Keratinocyte (primary cell): Measurements from ENCODE around the gene GANAB.

Experiments used
- CTCF ChIP-seq, 3 experiments: IDR thresholded peaks in 1 of 3; conservative IDR thresholded peaks in 1 of 3; optimal IDR thresholded peaks in 1 of 3; 2 replicates in 2 of 3; 3 replicates in 1 of 3; pipeline versions ENCODE3 to v1.5.1; 2011; ENCODE audit warnings: low read length in 3 of 3, mild to moderate bottlenecking in 3 of 3, moderate library complexity in 2 of 3, control low read depth in 1 of 3, inconsistent platforms in 1 of 3; ENCODE audit not compliant: insufficient read depth in 2 of 3; ENCODE audit errors: extremely low read depth in 1 of 3
- EZH2 ChIP-seq: IDR thresholded peaks from one replicate; pipeline ENCODE4 v1.6.1; 2012; ENCODE audit warnings: inconsistent platforms, mild to moderate bottlenecking, low read length, moderate library complexity

GRCh38 chr11:62610403-62610802 lies 36.0 kb downstream of the GANAB start:
- TF ChIP-seq CTCF (optimal IDR thresholded peaks at IDR 0.05 in 1 of 3, IDR thresholded peaks at IDR 0.05 in 1 of 3, conservative IDR thresholded peaks at IDR 0.05 in 1 of 3; ENCODE audit: extremely low read depth in 1 of 3, insufficient read depth in 2 of 3, low read length in 3 of 3): no peak
- no peak for TF ChIP-seq EZH2
